Endometrium (tissue), 2 donors: ENCODE measurements around the gene NLRC5.
"Not testable (repeated sequence)": the region's sequence is repeated elsewhere in the genome, so short reads cannot be mapped to it uniquely, and the experiment has no call there.

Source experiments
- FAIRE-seq: peaks from 2 replicates; lab custom pipeline; 2012; peaks lifted over from hg19 to GRCh38; lab: Jason Lieb, UNC
- donor health status: control.
- donor health status: control.

The NLRC5 gene

DNA sequence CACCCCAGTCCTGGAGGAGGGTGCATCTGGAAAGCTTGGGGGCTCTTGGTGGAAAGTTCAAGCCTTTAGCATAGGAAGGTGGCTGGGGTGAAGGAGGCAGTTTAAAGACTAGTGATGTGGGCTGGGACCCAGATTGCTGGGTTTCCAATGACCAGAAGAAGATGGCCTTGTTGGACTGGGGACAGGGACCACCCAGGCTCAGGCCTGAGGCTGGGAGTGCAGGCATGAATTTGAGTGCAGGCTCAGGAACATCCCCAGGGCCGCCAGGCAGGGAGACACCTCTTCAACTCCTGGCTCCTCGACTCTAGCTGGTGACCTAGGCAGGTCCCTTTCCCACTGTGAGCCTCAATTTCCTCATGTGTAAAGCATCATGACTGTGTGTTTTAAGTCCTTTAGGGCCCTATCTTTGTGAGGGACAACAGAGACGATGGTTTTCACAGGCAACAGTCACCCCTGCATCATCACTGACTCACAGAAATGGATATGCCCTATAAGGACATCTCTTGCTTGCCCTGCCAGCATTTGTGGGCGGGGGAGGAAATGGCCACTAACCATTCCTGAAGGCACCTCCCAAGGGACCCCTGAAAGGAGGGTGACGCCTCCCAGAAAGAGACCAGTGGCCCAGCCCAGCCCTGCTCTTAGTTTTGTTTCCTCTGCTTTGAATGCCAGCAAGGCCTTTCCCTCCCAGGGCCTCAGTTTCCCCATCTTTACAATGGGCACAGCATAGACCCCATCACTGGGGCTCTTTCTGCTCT is 11.1 kb downstream of the NLRC5 start:
- no peak for FAIRE-seq

DNA sequence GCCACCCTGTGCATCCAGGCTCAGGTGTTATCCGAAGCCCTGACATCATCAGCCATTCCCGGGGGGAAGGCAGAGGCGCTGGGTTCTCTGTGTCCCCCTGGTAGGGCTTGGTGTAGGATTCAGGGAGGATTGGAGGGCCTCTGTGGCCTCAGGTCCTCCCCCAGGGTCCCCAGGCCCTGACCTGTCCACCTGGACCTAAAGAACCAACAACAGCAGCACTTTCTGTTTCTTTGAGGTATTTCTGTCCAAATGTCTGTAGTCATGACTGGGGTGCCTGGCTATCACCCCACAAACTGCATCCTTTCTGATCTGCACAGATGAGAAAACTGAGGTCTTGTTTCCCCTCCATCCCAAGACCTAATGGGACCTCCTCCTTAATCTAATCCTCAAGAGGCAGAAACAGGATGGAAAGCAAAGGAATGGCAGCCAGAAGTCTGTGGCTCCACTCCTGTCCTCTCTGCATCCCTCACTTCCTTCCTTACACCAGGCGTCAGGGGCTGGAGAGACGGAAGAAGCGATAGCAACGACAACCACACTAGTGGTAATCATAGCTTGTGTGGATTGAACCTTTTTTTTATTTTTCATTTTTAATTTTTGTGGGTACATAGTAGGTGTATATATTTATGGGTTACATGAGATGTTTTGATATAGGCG is 11.8 kb downstream of the NLRC5 start:
- FAIRE-seq = no peak

DNA sequence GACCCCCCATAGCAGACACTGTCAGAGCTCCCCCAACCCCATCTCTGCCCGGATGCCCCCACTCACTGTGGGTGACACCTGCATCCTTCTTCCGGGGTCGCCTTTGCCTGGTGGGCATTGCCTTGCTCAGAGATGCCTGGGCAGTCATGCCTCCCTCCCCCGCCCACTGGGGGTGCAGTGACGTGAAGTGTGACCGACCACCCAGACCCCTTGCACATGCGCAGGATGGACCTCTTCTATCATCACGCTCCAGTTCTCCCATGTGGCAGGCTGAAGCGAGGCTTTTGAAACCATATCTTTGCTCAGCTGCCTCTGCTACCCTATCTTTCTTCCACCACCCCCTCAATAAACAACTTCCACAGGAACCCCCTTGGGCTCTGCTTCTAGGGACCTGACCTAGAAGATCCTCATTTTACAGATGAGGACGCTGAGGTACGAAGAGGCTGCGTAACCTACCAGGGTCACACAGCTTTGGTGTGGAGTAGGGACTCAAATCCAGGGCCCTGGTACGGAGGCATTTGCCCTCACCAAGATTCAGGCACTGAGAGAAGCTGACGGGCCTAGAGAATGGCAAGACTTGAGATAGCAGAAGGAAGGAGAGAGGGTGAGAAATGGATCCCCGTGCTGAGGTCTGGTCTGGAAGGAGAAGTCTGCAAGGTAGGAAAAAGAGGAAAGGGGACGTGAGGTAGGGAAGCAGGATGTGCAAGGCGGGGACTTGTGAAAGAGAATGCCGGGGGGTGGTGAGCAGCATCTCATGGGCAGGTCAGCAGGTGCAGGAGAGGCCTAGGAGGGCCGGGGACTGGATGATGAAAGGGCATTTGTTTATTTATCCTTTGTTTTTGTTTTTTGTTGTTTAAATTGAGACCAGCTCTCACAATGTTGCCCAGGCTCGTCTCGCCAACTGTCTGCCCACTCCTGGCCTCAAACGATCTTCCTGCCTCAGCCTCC is 14.4 kb downstream of the NLRC5 start:
- no peak for FAIRE-seq

DNA sequence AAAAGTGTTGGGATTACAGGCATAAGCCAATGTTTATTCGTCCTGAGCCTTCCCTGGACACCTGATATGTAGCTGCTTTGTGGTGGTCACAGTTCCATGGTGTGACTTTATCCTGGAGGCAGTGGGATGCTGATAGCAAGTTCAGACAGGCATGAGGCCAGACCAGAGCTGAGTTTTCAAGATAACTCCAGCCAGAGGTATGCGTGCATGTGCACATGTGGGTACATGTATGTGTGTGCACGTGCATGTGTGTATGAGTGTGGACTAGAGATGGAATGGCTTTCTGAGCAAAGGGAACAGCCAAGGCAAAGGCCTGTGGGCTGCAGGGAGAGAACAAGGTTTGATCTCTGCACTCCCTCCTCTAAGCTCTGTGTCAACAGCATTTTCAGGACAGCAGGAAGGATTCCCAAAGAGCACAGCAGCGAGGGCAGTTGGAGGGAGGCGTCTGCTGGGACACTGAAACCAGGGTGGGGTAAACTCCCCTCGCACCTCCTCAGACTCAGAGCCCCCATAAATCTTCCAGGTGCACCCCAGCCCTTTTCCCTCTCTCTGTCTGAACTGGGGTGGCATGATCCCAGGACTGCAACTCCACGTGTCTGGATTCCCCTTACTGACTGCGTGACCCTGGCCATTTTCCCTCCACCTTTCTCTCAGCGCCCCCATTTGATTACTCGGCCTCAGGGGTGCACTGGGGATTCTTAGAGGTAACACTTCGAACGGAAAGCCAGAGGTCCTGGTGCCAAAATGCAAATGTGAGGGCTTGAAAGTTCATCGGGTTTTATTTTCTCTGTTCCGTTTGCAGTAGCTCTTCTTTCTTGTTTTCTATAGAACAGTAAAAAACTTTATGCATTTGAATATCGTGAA is 15.3 kb downstream of the NLRC5 start:
- FAIRE-seq = no peak

DNA sequence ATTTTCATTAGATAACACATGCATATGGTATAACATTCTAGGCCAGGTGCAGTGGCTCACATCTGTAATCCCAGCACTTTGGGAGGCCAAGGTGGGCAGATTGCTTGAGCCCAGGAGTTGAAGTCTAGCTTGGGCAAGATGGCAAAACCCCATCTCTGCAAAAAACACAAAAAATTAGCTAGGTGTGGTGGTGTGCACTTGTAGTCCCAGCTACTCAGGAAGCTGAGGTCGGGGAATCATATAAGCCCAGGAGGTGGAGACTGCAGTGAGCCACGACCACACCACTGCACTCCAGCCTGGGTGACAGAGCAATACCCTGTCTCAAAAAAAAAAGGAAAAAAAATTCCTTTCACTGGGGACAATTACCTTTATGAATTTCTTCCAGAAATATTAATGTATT is 16.2 kb downstream of the NLRC5 start:
- FAIRE-seq = not testable (repeated sequence)

DNA sequence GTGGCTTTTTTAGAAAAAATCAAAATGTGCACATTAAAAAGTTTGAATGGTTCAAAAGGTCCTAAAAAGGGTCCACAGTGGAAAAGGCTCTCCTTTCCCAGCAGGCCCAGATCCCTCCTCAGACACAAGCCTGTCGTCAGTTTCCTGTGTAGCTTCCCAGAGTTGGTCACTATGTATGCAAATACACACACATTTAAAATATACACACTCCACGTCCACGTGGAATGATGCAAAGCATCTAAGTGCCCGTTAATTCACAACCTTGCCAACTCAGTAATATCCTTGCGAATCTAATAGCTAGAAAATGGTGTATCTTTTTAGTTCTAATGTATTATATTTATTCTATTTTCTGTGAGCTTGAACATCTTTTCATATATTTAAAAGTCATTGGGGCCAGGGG is 17.7 kb downstream of the NLRC5 start:
- FAIRE-seq = no peak

DNA sequence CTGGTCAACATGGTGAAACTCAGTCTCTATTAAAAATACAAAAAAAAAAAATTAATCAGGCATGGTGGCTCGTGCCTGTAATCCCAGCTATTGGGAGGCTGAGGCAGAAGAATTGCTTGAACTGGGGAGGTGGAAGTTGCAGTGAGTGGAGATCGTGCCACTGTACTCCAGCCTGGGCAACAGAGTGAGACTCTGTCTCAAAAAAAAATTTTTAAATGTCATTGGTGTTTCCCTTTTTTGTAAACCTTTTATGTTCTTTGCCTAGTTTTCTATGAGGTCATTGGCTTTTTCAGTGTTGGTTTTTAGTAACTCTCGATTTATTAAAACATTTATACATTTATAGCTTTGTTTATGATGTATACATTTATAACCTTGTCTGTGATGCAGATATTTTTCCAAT is 18.2 kb downstream of the NLRC5 start:
- FAIRE-seq = no peak

DNA sequence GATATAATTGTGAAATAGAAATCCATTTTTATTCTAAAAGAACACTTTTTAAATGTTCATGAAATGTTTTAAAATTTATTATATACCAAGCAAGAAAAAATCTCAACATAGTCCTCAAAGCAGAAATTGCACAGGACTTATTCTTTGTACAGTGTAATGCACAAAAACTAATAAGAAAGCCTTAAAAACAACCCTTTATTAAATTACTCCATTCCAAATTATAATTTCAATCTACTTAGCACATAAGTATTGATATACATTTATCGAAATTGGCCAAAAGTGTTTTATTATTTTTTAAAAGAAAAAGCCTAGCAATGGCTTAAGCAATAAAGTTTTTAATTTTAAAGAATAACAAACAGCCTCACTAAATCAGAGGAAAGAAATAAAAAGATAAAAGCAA is 19.1 kb downstream of the NLRC5 start:
- FAIRE-seq = no peak

DNA sequence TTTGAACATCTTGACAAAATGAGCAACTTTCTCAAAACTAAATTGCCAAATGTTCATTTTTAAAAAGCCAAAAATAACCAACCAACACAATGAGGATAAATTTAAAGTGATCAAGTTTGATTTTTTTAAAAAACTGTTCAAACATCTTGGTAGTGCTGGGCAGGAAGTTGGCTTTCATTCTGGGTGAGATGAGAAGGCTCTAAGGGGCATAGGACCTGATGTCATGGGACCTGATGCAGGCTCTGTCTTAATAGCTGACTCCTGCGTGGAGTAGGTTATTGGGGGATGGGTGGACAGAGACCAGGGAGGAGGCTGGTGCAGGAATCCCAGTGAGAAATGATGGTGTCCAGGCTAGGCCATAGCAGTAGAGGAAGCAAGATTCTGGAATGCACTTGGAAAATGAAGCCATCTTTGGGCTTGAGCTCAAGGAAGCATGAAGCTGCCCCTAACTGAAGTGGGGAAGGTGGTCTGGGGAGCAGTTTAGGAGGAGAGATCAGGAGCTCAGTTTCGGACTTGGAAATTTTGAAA is 20.4 kb downstream of the NLRC5 start:
- no peak for FAIRE-seq

DNA sequence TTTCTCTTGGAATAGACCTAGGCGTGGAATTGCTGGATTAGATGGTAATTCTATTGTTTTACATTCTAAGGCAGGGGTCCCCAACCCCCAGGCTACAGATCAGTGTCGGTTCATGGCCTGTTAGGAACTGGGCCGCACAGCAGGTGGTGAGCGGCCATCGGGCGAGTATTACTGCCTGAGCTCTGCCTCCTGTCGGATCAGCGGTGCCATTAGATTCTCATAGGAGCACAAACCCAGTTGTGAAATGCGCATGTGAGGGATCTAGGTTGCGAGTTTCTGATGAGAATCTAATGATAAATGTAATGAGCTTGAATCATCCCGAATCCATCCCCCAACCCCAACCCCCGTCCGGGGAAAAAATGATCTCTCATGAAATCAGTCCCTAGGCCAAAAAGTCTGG is 23.0 kb downstream of the NLRC5 start:
- FAIRE-seq = no peak

DNA sequence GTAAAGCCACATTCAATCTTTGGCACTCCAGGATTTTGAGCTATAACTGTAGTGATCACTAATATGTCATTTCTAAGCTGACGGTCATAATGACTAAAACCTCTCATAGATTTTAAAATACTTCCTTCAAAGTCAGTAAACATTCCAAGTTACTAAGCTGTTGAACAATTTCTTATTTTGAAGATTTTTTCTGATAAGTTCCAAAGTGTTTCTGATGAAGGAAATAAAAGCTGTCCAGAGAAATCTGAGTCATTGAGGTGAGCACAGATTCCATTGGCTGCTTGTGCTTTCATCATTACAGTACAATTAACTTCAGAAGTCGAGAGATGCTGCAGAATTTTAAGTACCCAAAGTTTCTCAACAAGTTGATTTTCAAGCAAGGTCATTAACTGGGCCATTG is 23.9 kb downstream of the NLRC5 start:
- no peak for FAIRE-seq

DNA sequence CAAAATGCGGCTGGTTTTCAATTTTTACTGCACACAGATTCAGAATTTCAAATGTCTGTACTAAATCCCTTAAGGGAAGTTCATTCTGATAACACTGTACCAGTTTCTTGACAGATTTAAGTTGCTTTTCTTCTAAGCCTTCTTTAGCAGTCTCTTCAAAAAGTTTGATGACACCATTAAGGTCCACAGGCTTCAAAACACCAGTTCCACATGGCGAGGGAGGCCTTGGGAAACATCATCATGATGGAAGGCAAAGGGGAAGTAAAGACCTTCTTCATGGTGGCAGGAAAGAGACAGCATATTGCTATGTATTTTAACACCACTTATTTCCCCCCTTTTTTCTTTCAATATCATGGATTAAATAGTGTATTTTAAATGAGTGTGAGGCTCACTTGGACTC is 24.5 kb downstream of the NLRC5 start:
- no peak for FAIRE-seq

DNA sequence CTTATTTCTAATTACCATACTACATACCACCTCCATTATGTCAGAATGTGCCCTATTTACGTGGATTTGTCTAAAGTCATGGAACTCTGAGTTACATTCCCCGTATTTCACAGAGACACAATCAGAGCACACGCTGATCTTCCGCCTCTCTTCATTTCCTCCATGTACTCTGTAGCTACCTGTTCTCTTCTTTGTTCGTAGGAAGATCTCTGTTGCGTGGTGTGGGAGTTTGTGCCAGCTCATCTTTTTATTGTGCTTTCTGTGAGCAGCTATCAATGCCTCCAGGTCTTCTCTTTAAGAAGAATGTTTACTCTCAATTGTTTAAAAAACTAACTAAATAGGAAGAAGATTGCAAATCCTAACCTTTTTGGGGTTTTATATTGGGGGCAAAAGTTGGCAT is 26.9 kb downstream of the NLRC5 start:
- no peak for FAIRE-seq

DNA sequence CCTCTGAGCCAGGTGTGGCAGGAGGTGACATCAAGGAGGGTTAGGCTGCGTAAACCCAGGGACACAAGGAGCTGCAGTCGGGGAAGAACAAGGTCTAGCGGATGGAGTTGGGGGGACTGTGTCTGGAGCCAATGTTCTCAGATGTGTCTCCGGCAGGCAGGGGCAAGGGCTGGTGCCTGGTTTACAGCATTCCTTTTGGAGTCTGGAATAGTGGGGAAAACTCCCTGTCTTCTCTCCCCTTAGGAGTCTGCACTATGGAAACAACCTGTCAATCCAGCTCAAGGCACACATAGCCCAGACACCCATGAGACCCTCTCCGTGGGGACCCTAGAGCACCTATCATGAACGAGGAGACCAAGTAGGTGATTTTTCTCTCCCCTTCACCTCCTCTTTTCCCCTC is 27.5 kb downstream of the NLRC5 start:
- no peak for FAIRE-seq

DNA sequence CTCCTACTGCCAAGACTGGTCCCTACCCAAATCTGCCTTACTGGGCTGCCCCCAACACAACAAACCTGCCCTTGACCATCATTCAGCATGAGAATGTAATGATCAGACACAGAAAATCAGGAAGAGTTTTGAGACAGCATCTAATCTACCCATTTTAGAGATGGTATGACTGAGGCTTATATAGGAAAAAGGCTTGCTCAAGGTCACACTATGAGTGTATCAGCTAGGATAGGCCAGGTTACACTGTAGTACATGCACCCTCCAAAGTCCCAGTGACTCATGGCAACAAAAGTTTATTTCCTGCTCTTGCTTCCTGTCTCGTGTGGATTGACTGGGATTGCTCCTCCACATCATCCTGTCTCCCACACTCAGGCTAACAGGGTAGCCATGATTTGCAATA is 27.9 kb downstream of the NLRC5 start:
- no peak for FAIRE-seq

DNA sequence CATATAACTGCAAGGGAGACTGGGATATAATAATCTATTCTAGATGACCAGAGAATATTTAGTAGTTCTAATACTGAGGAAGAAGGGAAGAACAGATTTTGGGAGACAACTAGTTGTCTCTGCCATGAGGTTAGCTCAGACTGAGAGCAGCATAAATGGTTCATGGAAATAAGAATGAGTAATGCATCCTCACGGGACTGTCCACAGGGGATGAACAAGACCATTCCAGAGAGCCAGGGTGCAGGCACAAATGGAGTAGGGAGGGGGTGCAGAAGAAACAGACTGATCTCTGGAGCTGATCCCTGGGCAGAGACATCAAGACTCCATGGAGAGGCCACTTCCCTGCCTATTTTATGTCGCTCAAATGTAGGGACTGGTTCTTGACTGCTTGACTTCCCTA is 30.4 kb downstream of the NLRC5 start:
- FAIRE-seq = no peak

DNA sequence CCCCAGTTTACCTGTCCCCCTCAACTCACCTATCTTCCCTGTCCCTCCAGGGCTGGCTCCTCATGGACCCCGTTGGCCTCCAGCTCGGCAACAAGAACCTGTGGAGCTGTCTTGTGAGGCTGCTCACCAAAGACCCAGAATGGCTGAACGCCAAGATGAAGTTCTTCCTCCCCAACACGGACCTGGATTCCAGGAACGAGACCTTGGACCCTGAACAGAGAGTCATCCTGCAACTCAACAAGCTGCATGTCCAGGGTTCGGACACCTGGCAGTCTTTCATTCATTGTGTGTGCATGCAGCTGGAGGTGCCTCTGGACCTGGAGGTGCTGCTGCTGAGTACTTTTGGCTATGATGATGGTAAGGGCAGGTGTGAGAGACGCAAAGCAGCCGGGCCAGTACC is 31.3 kb downstream of the NLRC5 start:
- FAIRE-seq = no peak

DNA sequence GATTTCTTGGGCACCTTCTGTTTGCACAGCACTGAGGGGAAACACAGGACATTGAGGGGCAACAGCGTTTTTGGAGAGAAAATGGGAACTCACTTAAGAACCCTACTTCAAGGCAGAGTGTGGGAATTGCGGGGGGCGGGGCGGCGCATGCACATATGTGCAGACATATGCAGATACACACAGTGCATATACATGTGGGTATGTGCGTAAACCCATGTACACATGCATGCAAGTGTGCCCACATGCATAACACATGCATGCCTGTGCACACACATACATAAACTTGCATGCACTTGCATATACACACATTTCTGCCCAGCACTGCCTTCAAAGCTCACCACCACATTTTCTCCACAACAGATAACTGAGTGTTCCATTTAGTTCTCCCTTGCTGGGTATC is 32.4 kb downstream of the NLRC5 start:
- FAIRE-seq = no peak

DNA sequence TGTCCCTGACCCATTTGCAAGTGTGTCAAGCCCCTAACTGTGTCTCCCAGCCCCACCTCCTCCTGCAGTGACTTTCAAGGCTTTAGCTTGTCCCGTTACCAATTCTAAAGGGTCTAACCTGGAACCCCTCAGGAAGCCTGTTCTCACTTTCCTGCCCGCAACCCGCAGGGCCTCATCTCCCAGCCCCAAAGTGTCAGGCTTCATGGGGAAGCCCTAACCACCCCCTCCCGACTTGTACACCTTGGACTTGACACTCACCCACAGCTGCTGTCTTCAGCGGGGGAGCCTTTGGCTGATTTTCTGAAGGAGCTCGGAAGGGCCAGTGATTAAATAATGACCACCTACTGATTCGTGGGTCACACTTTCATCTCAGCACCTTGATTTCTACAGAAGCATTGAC is 33.1 kb downstream of the NLRC5 start:
- FAIRE-seq = no peak

DNA sequence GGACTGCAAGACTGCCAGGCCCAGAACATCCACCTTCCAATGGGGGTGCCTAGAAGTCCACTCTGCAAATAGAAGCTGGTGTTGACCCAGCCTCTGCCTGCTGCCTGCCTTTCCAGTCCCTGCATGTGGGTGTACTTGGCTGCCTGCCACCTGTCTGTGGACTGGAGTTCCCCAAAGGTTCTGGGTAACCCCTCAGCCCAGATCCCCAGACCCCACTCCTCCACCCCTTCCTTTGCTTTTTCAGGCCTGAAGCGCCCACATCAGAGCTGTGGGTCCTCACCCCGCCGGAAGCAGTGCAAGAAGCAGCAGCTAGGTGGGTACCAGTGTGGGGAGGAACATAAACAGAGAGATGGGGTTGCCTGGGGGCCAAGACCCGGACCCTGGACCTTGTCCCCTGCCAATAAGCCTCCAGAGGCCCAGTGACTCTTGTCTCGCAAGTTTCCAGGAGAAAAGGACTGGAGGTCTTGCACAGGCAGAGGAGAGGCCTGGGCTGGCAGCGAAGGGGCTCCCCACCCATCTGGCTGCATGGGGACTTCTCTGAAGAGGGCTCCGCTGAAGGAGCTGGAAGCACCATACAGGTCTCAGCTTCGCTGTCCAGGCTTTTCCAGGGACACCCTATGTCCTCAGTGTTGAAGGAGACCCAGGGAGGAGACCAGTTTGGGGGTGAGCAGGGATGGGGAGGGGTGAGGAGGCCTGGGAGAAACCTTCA is 34.3 kb downstream of the NLRC5 start:
- FAIRE-seq = no peak
